Activated effector memory CD4-positive, alpha-beta T cell treated with Interleukin-2 at 50 U/mL for 16 hours (primary cell): ENCODE results near the gene KRT80.

Experiments
- DNase-seq: peaks from one replicate; pipeline ENCODE4 v3.0.0-alpha.2; 2020

Gene KRT80

DNA sequence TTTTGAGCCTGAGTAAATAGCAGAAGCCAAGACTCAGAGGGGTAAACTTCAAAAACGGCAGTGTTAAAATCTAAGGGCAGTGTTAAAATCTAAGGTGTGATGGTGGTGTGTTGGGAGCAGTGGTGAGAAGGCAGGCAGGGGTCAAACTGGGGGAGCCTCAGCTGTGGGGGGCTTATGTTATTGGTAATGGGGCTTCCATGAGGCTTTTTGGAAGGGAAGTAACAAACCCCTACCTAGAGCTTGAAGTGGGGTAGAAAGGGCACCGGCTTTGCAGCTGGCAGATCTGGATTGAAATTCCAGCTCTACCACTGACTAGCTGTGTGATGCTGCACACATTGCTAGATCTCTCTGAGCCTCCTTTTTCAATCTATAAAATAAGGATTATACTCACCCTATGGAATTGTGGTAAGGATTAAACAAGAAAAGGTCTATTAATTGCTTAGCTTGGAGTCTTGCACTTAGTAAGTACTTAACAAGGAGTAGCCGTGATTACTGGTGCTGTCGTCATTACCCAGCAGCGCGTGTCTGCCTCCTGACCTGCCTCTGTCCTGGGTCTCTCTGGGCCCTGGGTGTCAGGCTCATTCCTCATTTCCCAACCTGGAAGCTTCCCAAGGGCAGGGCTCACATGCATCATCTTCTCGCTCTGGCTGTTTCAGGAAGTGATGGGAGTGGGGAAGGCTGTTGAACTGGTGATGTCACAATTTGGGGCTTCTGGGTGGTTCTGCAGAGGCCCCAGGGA is 18.5 kb upstream of the KRT80 start:
- DNase-seq: no peak

DNA sequence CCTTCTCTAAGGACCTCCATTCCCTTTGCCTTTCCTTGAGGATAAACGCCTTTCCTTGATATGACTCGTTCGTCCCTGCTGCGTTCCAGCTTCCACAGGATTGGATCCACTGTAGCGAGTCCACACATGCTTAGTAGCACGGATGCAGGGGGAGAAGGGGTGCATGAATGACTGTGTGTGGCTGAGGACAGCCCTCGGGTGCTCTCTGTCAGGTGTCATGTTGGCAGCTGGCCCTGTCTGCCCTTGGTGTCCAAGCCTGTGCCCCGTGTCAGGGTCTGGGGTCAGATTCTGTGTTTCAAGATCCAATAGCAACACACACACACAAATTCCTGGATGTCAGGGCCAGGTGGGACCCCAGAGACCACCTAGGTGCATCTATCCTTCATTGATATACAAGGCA is 17.5 kb upstream of the KRT80 start:
- no peak for DNase-seq

DNA sequence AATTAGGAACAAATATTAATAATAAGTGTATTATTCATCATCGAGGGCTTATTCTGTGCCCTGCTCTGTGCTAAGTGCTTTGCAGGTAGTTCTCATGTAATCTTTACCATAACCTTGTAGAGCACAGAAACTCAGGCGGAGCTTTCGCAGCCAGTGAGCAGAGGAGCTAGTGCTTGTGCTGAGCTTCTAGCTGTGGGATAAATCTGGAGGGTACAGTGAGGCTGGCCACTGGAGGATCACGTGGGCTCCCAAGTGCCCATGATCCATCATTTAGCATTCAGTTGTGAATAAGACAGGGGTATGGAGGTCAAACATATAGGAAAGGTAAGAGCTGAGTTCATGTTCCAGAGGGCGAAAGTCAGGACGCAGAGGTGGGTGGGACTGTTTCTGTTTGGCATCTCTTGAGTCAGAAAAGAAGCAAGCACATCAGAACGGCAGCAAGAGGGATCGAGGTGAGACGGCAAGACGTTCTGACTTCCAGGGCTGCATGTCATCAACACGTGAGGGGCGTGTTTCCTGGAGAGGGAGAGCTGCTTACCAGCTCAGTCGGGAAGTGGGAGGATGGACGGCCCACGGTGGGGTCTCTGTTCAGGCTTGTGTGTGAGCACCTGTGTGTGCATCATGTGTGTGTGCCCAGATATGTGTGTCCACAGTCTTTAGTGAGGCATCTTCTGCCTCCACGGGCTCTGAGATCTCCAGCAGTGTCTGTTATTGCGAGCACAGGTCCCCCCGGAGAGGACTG is 16.8 kb upstream of the KRT80 start:
- no peak for DNase-seq

DNA sequence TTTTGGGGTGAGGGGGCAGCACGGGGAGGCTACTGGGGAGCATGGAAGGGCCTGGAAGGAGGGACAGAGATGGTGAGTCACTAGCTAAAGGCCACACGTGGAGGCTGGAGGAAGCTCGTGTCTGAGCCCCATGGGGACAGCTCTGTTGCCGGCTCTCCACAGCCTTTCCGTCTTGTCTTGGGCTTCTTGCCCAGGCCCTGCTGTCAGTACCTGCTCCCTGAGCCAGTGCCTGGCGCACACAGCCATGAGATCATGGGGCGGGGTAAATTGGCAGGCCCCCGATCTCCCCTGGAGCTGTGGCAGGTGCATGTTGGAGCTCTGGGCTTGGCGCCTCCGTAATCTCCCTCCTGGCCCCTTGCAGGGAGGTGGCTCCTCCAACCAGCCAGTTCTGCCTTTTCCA is 16.1 kb upstream of the KRT80 start:
- DNase-seq: no peak

DNA sequence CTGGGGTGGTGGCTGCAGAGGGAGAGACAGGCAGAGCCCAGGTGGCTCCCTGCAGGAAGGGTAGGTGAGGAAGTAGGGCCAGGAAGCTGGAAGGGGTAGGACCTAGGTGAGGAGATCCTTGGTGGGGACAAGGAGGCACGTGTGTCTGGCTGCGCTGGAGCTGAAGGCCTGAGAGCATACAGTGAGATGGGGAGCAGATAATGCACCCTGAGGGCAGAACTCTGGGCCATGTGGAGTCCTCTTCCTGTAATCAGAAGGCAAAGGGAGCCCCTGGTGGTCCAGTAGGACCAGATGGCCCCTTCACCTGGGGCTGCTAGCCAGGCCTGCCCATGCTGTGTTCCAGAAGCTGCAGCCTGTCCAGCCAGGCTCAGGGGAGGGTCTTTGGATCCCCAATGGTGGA is 15.3 kb upstream of the KRT80 start:
- DNase-seq: no peak

DNA sequence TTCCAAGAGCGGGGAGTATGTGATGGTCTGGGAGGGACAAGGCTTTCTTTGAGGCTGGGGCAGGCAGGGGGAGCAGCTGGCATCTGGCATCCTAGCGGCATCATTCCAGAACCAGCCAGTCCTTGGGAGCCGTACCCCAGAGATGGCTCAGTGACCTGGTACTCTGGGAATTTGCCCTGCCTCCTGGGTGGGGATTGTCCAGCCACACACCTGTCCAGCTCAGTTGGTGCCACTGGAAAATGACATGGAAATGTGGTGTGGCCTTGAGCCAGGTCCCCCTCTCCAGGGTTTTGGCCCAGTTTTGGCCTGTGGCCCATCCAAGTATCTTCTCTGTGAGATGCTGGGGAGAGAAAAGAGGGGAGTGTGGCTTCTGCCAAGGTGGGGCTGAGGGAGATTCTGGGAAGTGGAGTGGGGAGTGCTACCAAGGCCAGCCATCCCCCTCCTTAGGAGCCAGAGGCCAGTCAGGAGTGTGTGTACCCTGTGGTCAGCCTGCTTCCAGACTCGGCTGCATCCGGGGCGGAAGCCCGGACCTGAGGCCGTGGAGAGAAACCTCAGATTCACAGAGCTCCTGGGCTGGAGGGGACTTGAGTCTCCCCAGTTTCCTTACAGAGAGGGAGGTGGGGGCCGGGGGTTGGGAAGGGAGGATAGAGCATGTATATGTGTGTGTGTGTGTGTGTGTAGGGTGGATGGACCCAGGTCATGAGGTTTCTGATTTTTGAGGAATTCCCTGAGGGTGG is 14.7 kb upstream of the KRT80 start:
- no peak for DNase-seq

DNA sequence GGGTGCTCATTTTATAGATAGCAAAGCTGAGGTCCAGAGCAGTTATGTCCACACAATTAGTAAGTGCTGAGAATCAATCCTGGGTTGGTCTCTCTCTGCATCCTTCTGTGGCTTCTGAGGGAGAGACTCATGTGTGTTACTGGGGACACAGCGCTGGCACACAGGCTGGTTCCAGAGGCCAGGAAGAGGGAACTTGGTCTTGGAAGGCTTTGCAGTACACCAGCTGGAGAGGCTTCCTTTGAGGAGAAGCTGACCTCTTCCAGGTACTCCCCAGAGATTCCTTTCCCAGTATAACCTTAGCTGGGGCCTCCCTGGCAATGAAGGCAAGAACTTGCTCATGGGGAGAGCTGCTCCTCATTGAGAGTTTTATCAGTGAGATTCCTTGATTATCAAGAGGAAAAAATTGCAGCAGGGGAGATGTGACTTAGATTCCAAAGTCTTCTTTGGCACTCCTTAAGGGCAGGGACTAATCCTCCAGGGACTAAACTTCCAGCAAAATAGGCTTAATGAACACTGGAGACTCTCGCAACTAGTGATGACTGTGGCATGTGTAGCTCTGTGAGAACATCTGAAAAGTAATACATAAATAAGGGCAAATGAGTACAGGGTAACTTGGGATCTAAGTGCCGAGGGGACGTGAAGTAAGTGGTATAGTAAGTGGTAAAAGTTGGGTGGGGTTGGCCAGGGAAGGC is 13.9 kb upstream of the KRT80 start:
- DNase-seq: no peak

DNA sequence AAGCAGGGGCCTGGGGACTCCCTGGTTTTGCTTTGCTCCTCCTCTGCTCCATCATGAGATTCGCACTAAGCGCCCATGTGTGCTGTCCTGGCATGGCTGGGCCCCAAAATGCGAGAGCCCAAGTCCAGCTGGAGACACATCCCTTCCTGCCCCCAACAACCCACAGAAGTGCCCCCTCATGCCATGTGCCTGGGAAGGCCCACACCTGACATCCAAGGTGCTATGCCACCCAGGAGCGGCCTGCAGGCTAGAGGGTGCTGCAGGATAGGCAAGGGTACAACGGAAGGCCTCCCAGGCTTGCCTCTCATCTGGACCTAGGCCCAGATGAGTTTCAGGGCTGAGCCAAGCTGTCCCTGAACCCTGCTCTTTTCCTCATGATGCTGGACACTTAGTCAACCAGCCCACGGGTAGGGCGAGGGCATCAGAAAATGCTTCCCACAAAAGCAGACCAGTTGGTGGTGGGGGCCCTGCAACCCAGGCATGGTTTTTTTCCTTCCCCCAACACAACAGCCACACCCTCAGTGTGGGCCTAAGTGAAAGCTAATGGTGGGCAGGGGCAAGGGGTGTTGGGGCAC is 13.2 kb upstream of the KRT80 start:
- no peak for DNase-seq

DNA sequence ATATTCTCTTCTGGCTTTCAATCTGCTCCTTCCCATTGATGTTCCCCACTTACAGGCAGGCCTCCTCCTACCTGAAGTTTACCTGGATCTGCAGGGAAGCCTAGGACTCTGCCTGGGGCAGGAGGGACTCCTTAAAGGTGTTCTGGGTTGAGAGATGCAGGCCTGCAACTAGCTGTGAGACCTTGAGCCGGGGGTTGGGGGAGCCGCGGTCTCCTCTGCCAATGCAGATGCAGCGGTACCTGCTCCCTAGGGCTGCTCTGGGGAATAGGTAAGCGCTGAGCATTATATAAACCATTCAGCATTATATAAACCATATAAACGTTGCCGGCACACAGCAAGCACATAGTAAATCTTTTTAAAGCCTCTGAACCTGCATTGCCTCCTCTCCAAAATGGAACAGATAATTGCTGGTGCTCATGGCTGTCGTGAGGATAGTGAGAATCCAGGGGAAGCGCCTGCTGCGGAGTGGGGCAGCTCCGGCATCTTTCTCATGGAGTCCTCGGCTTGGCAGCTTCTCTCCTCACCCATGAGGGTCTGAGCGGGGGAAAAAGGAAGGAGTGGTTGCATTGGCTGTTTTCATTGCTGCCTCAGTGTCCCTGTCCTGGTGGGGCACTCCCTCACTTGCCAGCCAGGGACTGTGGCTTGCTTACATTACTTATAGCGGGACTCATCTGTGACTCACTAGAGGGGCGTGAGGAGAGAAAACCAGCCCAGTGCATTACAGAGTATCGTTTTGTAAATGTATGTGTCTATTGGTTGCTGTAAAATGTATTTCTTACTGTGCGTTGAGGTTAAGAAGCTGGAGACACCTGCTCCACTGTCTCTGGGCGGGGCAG is 12.5 kb upstream of the KRT80 start:
- no peak for DNase-seq

DNA sequence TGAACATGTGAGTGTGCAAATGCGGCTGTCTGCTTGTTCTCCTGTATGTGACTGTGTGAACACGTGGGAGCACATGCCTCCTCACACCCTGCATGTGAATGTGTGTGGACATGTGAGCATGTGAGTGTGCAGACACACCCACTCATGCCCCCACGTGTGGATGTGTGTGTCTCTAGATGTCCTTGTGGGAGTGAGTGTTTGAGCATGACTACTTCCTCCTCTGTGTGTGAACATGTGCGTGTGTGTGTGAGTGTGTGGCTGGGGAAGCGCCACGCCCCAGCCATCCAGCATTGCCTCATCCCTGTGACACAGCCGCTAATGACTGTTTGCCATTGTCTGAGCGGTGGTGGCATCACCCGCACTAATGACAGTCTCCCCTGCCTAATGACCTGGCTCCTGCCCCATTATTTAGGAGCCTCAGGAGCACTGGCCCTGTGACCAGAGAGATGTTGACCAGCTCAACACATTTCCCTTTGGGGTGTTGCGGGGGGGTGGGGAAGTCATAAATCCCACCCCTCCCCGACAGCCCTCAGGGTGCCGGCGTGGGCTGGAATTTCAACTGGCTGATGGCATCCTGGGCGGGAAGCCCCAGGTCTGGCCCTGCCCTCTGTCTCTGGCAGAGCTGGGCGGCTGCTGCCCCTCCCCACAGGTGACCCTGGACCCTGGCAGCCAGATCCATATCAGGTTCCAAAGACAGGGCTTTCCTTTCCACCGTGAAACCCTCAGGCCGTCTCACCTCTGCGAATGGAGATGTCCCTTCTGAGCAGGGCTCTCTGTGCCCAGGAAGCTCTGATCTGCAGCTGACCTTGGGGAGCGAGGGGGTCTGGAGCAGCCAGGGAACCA is 11.5 kb upstream of the KRT80 start:
- no peak for DNase-seq

DNA sequence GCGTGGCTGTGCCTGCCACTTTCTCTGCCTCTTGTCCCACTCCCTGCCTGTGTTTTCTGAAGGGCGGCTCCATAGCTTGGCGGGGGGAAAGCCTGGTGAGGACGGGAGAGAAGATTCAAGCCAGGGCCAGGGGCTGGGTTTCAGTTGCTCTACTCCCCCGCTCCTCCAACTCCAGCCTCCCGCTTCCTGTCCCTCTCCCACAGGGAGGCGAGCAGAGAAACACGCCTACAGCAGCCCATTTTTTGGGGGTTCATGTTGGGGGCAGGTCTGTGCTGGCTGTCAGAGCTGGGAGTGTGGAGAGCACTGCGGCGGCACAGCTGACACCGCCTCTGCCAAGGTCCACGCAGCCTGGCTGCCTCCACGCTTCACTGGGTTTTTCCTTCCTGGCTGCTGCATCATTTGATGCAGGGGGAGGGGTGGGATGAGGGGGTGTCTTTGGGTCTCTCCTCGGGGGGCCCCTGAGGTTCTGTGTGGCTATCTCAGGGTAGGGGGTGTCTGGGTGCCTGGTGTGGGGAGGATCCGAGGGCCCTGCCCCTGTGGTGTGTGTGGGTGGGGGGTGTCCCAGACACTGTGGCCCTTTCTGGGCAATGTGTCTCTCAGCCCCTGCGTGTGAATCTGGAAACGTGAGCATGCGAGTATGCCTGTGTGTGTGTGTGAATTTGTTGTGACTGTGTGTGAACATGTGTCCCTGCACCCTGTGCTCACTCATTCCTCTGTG is 10.7 kb upstream of the KRT80 start:
- DNase-seq: no peak

DNA sequence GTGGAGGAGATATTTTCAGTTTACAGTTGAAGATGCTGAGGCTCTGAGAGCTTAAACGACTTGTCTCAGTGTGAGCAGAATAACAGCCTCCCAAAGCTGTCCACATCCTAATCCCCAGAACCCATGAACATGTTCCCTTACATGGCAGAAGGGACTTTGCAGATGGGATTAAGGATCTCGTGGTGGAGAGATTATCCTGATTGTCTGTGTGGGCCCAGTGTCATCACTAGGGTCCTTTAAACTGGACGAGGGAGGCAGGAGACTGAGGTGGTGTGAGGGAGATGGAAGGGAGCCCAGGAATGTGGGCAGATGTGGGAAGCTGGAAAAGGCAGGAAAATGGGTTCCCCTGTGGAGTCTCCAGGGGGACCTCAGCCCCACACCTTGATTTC is 9.6 kb upstream of the KRT80 start:
- no peak for DNase-seq

DNA sequence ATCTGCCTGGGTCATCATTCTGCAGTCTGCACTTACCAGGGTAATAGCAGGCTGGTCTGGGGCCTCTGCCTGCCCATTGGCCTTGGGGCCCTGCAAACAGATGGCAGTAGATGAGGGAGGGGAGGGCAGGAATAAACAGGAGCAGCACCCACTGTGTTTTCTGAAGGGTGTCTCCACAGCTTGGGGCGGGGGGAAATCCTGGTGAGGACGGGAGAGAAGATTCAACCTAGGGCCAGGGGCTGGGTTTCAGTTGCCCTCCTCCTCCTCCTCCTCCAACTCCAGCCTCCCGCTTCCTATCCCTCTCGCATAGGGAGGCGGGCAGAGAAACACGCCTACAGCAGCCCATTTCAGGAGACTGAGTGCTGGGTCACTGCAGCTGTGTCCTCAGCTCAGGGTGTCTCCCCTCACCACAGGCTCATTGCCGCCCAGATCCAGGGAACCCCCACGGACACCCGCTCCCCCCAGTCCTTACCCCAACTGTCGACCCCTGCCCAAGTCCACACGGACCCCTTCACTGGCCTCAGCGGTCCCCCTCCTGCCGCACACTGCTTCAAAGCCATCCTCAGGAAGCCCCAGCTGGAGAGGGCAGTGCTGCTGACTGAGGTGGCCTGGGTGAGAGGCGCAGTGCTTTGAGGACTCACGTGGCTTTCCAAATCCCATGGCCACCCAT is 9.1 kb upstream of the KRT80 start:
- no peak for DNase-seq

DNA sequence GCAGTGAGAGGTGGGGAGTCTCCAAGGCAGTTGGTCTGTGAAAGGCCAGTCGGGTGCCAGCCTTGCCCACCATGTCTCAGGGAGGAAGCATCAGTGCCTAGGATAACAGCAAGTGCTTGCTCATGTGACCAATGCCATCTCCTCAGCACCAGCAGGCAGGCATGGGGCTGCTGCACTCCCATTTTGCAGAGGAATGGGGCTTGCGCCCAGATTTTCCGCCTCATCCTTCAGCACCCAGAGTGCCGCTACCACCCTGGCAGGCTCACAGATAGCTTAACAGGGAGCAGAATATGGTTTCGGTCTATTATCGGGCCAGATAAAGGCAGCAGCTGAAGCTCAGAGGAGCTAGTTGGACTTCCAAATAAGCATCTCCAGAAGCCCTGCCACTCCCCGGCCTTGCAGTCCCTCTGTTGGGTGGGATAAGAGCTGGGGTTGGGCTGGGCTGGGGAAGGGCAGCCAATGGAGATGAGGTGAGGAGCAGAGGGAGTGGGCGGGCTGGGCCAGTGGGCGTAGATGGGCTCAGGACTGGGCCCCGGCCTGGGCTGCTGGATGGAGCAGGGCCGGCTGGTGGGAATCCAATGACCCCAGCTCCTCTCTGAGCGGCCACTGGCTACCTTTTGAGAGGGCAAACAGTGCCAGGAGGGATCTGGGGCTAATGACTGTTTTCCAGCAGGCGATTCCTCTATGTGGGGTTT is 8.4 kb upstream of the KRT80 start:
- no peak for DNase-seq

DNA sequence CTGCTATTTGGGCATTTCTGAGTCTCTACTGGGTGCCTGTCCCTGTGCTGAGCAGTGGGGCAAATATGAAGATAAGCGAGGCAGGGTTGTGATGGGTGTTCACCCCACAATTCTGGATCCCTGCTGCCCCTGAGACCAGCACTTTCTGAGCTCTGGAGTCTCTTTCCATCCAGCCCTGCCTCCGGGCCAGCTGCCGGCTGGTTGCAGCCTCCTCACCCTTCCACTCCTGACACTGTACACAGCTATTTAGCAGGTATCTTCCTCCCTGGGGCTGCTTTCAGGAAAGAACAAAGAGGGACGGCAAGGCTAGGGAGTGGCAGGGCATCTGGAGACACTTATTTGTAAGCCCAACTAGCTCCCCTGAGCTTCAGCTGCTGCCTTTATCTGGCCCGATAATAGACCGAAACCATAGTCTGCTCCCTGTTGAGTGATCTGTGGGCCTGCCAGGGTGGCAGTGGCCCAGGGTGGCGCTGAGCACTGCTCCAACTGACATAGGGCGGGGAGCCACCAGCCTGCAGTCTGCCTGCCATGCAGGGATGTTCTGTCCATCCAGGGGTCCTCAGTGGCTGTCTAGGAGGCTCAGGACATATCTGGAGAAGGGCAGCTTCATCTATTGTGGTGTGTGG is 7.6 kb upstream of the KRT80 start:
- no peak for DNase-seq

DNA sequence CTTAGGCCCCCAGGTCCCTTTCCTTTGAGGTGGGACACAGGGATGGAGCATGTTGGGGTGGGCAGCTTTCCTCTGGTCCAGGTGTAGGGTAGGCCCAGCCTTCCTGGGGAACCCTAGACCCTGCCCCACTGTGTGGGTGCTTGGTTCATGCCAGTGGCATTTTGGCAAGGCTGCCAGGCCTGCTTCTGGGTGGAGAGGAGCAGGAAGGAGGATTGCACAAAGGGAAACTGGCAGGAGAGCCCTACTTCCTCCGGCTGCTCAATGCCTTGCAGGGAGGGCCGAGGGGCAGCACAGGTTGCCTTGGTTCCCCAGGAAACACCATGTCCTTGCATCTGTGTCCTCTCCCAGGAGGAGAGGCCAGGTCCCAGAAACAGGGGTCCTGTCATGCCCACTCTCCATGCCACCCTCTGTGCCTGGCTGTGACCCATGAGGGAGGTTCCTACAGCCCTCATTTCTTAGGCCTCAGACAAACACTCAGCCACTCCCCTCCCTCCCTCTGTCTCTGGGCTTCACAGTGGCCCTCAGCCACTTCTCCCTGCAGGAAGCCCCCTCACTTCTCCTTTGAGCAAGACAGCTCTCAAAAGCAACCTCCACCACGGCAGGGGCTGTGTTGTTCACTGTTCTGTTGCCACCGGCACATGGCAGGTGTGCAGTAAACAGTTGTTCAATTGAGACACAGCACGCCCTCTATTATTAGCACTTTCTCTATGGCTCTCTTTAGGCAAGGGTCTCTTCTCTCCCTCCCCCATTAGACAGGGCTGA is 6.8 kb upstream of the KRT80 start:
- no peak for DNase-seq

DNA sequence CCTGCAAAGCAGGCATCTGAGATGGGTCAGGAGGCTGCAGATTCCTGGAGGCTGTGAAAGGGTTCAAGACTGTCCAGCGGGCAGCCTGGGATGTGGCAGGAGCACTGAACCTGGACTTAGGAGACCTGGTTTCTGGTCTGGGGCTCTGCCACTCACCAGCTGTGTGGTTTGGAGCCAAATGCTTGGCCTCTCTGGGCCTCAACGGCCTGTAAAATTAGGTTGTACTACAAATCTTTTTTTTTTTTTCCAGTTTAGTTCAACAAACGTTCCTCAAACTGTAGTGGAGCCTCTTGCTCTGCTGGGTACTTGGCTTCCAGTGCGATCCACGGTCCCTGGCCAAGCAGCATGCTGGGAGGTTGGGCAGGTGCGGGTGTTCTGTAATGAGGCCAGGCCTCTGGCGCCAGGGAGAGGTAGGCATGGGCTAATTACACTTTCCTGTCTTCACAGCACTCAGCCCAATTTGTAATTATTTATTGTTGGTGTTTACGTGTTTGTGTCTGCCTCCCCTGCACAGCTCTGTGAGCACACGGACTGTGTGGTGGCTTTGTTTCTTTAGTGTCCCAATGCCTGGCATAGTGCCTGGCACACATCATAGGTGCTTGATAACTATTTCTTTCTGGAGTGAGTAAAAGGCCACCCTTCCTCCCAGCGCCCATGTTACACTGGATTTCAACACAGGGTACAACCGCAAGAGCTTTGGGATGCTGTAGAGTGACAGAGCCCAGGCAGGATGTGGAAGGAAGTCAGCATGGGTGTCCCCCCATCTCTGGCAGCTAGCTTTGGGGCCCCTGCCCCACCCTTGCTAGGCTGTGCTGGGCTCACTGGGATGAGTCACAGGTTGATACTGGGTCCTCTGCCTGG is 5.8 kb upstream of the KRT80 start:
- no peak for DNase-seq
